BLaER1 treated with 17β-estradiol and CSF1 and Interleukin-3, amounts not matched to agents 10 nM and 100 nM (cell line): ENCODE results near the gene TENM4.
A peak's percentile ranks its signal among the peaks of the same experiment; 100 is the strongest.

Experiments used
- H3K27ac ChIP-seq, 11 experiments: shearing (Covaris generic); formaldehyde crosslinking; 2 replicates each; pipeline ENCODE4 v1.8.1; 2022
- H3K27me3 ChIP-seq, 11 experiments: shearing (Covaris generic); formaldehyde crosslinking; 2 replicates each; pipeline ENCODE4 v1.8.1; 2022
- H3K36me3 ChIP-seq, 11 experiments: shearing (Covaris generic); formaldehyde crosslinking; 2 replicates each; pipeline ENCODE4 v1.8.1; 2022
- H3K4me1 ChIP-seq, 10 experiments: shearing (Covaris generic); formaldehyde crosslinking; 2 replicates each; pipeline ENCODE4 v1.8.1; 2022
- H3K4me2 ChIP-seq, 11 experiments: shearing (Covaris generic); formaldehyde crosslinking; 2 replicates each; pipeline ENCODE4 v1.8.1; 2022
- H3K4me3 ChIP-seq, 10 experiments: shearing (Covaris generic); formaldehyde crosslinking; 2 replicates each; pipeline ENCODE4 v1.8.1; 2022
- H3K9ac ChIP-seq, 11 experiments: shearing (Covaris generic); formaldehyde crosslinking; 2 replicates each; pipeline ENCODE4 v1.8.1; 2022
- H3K9me3 ChIP-seq, 11 experiments: shearing (Covaris generic); formaldehyde crosslinking; replicated peaks in 1 of 11; 2 replicates each; pipeline ENCODE4 v1.8.1; 2022
- H4K20me1 ChIP-seq, 11 experiments: shearing (Covaris generic); formaldehyde crosslinking; 2 replicates each; pipeline ENCODE4 v1.8.1; 2022
- Cebpa-rat ChIP-seq, 11 experiments: shearing (Covaris generic); IDR thresholded peaks; 2 replicates each; pipeline ENCODE4 v1.8.1; 2022

TENM4 gene

DNA sequence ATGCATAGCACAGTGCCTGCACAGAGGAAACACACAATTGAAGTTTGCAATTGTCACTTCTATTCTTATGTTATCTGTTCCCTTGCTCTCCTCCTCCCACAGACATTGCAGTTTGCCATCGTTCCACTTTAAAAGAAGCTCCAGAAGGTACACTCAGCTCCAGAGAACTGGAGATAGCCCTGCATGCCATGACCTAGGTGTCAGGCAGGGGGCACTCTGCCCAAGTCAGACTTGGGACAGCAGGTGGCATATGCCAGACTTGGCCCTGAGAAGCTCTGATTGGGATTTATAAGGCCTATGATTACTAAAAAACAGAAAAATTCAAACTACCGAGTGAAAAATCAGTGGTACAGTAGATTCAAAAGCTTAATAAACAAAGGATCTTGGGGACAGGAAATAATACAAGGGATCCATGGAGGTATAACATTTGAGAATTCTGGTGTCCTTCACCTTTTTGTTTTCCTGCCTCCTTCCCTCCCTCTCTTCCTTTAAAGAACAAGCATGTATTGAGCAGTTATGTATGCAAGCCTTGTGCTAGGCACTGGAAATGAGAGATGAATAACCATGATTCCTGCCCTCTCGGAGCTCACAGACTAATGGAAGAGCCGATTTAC, 40.0 kb downstream of the TENM4 start:
- no peaks in the 10 kb centered on the region for H3K9me3 ChIP-seq
- H3K27me3 ChIP-seq, result peaks cover 0 to 43% (median 0%) of the 10 kb centered on the region in 11 experiments; a peak in 2 of 22 replicates
- no peak overlapping the region for H3K4me3 ChIP-seq
- peaks cover 1 to 18% (median 13%) of the 10 kb centered on the region in 10 experiments; a peak in 16 of 20 replicates for H3K4me1 ChIP-seq
- no peak overlapping the region for H3K4me2 ChIP-seq
- H3K27ac ChIP-seq, result no peak overlapping the region
- no peak overlapping the region for H3K9ac ChIP-seq
- TF ChIP-seq Cebpa-rat (IDR thresholded peaks at IDR 0.05), result no peak
- H4K20me1 ChIP-seq, result no peaks in the 10 kb centered on the region; a peak in 1 of 22 replicates
- peaks cover 0 to 6% (median 0%) of the 10 kb centered on the region in 11 experiments; a peak in 2 of 22 replicates for H3K36me3 ChIP-seq

- H4K20me1 ChIP-seq, result no peaks in the 10 kb centered on the region; a peak in 1 of 22 replicates
- H3K9me3 ChIP-seq, result no peaks in the 10 kb centered on the region
- no peak overlapping the region for H3K4me3 ChIP-seq
- no peak overlapping the region for H3K27ac ChIP-seq
- peaks cover 0 to 49% (median 0%) of the 10 kb centered on the region in 11 experiments; a peak in 3 of 22 replicates for H3K27me3 ChIP-seq
- TF ChIP-seq Cebpa-rat (IDR thresholded peaks at IDR 0.05), result no peak
- no peak overlapping the region for H3K4me2 ChIP-seq
- peaks cover 0 to 15% (median 12%) of the 10 kb centered on the region in 10 experiments; a peak in 15 of 20 replicates for H3K4me1 ChIP-seq
- peaks cover 0 to 6% (median 0%) of the 10 kb centered on the region in 11 experiments; a peak in 2 of 22 replicates for H3K36me3 ChIP-seq
- H3K9ac ChIP-seq, result no peak overlapping the region
Measured at GRCh38 chr11:79400206-79400605, 40.6 kb downstream of the TENM4 start.

- TF ChIP-seq Cebpa-rat (IDR thresholded peaks at IDR 0.05), result no peak
- no peak overlapping the region for H3K27ac ChIP-seq
- peaks cover 0 to 79% (median 0%) of the 10 kb centered on the region in 11 experiments; a peak in 7 of 22 replicates for H3K27me3 ChIP-seq
- peaks cover 0 to 6% (median 0%) of the 10 kb centered on the region in 11 experiments; a peak in 1 of 22 replicates for H3K36me3 ChIP-seq
- H3K4me3 ChIP-seq, result no peak overlapping the region
- H4K20me1 ChIP-seq, result peaks cover 0 to 19% (median 0%) of the 10 kb centered on the region in 11 experiments; a peak in 3 of 22 replicates
- H3K4me2 ChIP-seq, result no peak overlapping the region; a peak in 2 of 22 replicates
- H3K9me3 ChIP-seq, result no peaks in the 10 kb centered on the region
- H3K9ac ChIP-seq, result no peak overlapping the region
- H3K4me1 ChIP-seq, result peaks cover 0 to 9% (median 0%) of the 10 kb centered on the region in 10 experiments; a peak in 5 of 20 replicates
Measured at GRCh38 chr11:79397252-79397651, 43.6 kb downstream of the TENM4 start.

- Histone ChIP-seq H3K4me2 (no peak overlapping the region; a peak in 2 of 22 replicates), H3K9ac (no peak overlapping the region), H3K36me3 (peaks cover 0 to 2% (median 0%) of the 10 kb centered on the region in 11 experiments; a peak in 1 of 22 replicates), H3K4me1 (peaks cover 0 to 9% (median 0%) of the 10 kb centered on the region in 10 experiments; a peak in 5 of 20 replicates), H3K4me3 (no peak overlapping the region), H4K20me1 (peaks cover 0 to 19% (median 0%) of the 10 kb centered on the region in 11 experiments; a peak in 3 of 22 replicates), H3K27ac (no peak overlapping the region), H3K9me3 (no peaks in the 10 kb centered on the region), H3K27me3 (peaks cover 0 to 85% (median 0%) of the 10 kb centered on the region in 11 experiments; a peak in 7 of 22 replicates)
- no peak for TF ChIP-seq Cebpa-rat (IDR thresholded peaks at IDR 0.05)
Measured at GRCh38 chr11:79396674-79397073, 44.2 kb downstream of the TENM4 start.

GRCh38 chr11:79396001-79396400, 44.8 kb downstream of the TENM4 start:
- H4K20me1 ChIP-seq, result peaks cover 0 to 19% (median 0%) of the 10 kb centered on the region in 11 experiments; a peak in 3 of 22 replicates
- no peaks in the 10 kb centered on the region for H3K36me3 ChIP-seq
- H3K4me2 ChIP-seq, result no peak overlapping the region
- no peak overlapping the region for H3K4me3 ChIP-seq
- peaks cover 0 to 91% (median 0%) of the 10 kb centered on the region in 11 experiments; a peak in 7 of 22 replicates for H3K27me3 ChIP-seq
- no peaks in the 10 kb centered on the region for H3K9me3 ChIP-seq
- peaks cover 0 to 13% (median 0%) of the 10 kb centered on the region in 10 experiments; a peak in 5 of 20 replicates for H3K4me1 ChIP-seq
- H3K27ac ChIP-seq, result no peak overlapping the region
- no peak for TF ChIP-seq Cebpa-rat (IDR thresholded peaks at IDR 0.05)
- no peak overlapping the region for H3K9ac ChIP-seq

DNA sequence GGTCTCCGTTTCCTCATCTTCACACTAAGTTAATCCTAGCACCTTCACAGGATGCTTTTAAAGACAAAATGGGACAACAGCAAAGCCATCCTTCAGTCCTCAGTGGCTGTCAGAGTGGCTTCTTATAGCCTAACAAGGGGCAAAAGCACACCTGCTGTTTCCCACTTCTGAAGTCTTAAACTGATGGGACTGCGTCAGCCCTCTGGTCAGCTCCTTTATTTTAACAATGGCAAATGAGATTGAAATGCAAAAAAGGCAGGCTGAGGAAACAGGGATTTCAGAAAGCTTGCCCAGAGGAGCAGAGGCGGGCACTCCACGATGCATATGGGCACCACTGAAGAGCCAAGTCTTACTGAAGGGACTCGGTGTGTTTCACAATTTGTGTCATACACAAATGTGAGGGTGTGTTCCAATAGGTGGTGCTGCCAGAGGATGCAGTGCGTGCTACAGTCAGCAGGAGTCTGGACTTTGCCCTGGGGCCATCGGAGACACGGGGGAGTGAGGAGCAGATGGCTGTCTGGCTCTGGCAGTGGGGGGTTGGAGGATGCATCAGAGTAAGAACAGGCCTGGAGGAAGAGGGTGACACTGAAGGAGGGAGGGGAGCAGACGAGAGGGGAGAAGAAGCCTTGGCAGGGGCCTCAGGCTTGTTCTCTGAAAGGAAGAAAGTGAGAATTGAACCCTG, 47.3 kb downstream of the TENM4 start:
- peaks cover 0 to 97% (median 0%) of the 10 kb centered on the region in 11 experiments; a peak in 8 of 22 replicates for H3K27me3 ChIP-seq
- H3K4me1 ChIP-seq, result peaks cover 0 to 17% (median 0%) of the 10 kb centered on the region in 10 experiments; a peak in 5 of 20 replicates
- no peaks in the 10 kb centered on the region; a peak in 1 of 22 replicates for H3K36me3 ChIP-seq
- H3K4me3 ChIP-seq, result no peak overlapping the region
- no peak overlapping the region for H3K9ac ChIP-seq
- no peak overlapping the region for H3K27ac ChIP-seq
- TF ChIP-seq Cebpa-rat (IDR thresholded peaks at IDR 0.05), result no peak
- peaks cover 0 to 19% (median 0%) of the 10 kb centered on the region in 11 experiments; a peak in 3 of 22 replicates for H4K20me1 ChIP-seq
- no peak overlapping the region for H3K4me2 ChIP-seq
- H3K9me3 ChIP-seq, result no peaks in the 10 kb centered on the region

- H3K4me1 ChIP-seq, result peaks cover 6 to 25% (median 8%) of the 10 kb centered on the region in 10 experiments; a peak in 15 of 20 replicates
- H3K27me3 ChIP-seq, result peaks cover 0 to 92% (median 0%) of the 10 kb centered on the region in 11 experiments; a peak in 8 of 22 replicates
- H4K20me1 ChIP-seq, result peaks cover 0 to 25% (median 0%) of the 10 kb centered on the region in 11 experiments; a peak in 4 of 22 replicates
- H3K4me3 ChIP-seq, result no peak overlapping the region
- no peak overlapping the region for H3K4me2 ChIP-seq
- H3K27ac ChIP-seq, result no peak overlapping the region
- no peaks in the 10 kb centered on the region for H3K9me3 ChIP-seq
- TF ChIP-seq Cebpa-rat (IDR thresholded peaks at IDR 0.05), result no peak
- H3K9ac ChIP-seq, result no peak overlapping the region
- H3K36me3 ChIP-seq, result no peaks in the 10 kb centered on the region; a peak in 1 of 22 replicates
Measured at GRCh38 chr11:79392161-79392560, 48.7 kb downstream of the TENM4 start.

- Histone ChIP-seq H4K20me1 (peaks cover 0 to 25% (median 0%) of the 10 kb centered on the region in 11 experiments; a peak in 4 of 22 replicates), H3K9ac (no peak overlapping the region), H3K27me3 (peaks cover 0 to 95% (median 0%) of the 10 kb centered on the region in 11 experiments; a peak in 8 of 22 replicates), H3K4me2 (0 out of 22 replicates have a peak overlapping the region, but pooled peaks of 1 of the 11 experiments have one; percentile 7), H3K9me3 (no peaks in the 10 kb centered on the region), H3K27ac (no peak overlapping the region), H3K36me3 (no peaks in the 10 kb centered on the region; a peak in 1 of 22 replicates), H3K4me1 (peaks cover 6 to 20% (median 12%) of the 10 kb centered on the region in 10 experiments; a peak in 15 of 20 replicates), H3K4me3 (no peak overlapping the region)
- TF ChIP-seq Cebpa-rat (IDR thresholded peaks at IDR 0.05), result no peak
Measured at GRCh38 chr11:79390923-79391322, 49.9 kb downstream of the TENM4 start.
